D341Med (cell line): ENCODE data around the gene MCM3AP.

Experiments
- DNase-seq: peaks from one replicate; pipeline ENCODE4 v3.0.0; 2012; ENCODE audit warnings: low spot score

MCM3AP gene

GRCh38 chr21:46217511-46218196, 67.8 kb downstream of the MCM3AP start:
- peak; percentile 19 for DNase-seq

GRCh38 chr21:46216132-46216747, 69.2 kb downstream of the MCM3AP start:
- peak; percentile 17 for DNase-seq

- DNase-seq, result peak; percentile 20
Observed at GRCh38 chr21:46215436-46216131, 69.8 kb downstream of the MCM3AP start.

GRCh38 chr21:46214478-46215340, 70.7 kb downstream of the MCM3AP start:
- DNase-seq, result no peak

- DNase-seq, result no peak
Observed at GRCh38 chr21:46213620-46214286, 71.7 kb downstream of the MCM3AP start.

GRCh38 chr21:46212721-46213484, 72.5 kb downstream of the MCM3AP start:
- peak; percentile 17 for DNase-seq

GRCh38 chr21:46211786-46212720, 73.4 kb downstream of the MCM3AP start:
- DNase-seq, result no peak

- DNase-seq, result no peak
Observed at GRCh38 chr21:46211376-46211775, 74.0 kb downstream of the MCM3AP start.

GRCh38 chr21:46210378-46211136, 74.9 kb downstream of the MCM3AP start:
- peak; percentile 38 for DNase-seq

- peak; percentile 17 for DNase-seq
Observed at GRCh38 chr21:46208761-46209721, 76.4 kb downstream of the MCM3AP start.

- peak; percentile 27 for DNase-seq
Observed at GRCh38 chr21:46207920-46208591, 77.4 kb downstream of the MCM3AP start.

GRCh38 chr21:46207006-46207919, 78.1 kb downstream of the MCM3AP start:
- peak; percentile 20 for DNase-seq

GRCh38 chr21:46206163-46207005, 79.0 kb downstream of the MCM3AP start:
- DNase-seq, result no peak

- DNase-seq, result no peak
Observed at GRCh38 chr21:46205766-46206162, 79.6 kb downstream of the MCM3AP start.

- no peak for DNase-seq
Observed at GRCh38 chr21:46205166-46205565, 80.2 kb downstream of the MCM3AP start.
